Suprapubic skin (tissue), 4 donors: ENCODE results near the gene RAB27B. TPM values are rescaled to one million over a fixed set of nuclear protein-coding genes. Genes with fewer than 3 reads are reported as not detected.

ENCODE experiments used
- DNase-seq, 2 donors: peaks; one replicate each; pipeline ENCODE4 v3.0.0-alpha.2; 2019; ENCODE audit warnings: low spot score in 2 of 2
- H3K27ac ChIP-seq: fragments of 200-600 bp; sonication (generic); one replicate; pipeline ENCODE4 v1.5.1; 2019
- H3K27me3 ChIP-seq: fragments of 200-600 bp; sonication (generic); one replicate; pipeline ENCODE4 v1.5.1; 2019
- H3K36me3 ChIP-seq: fragments of 200-600 bp; sonication (generic); one replicate; pipeline ENCODE4 v1.5.1; 2019
- H3K4me1 ChIP-seq: fragments of 200-600 bp; sonication (generic); one replicate; pipeline ENCODE4 v1.5.1; 2019
- H3K4me3 ChIP-seq: fragments of 200-600 bp; sonication (generic); one replicate; pipeline ENCODE4 v1.5.1; 2019; ENCODE audit warnings: mild to moderate bottlenecking
- H3K9me3 ChIP-seq: fragments of 200-600 bp; sonication (generic); one replicate; pipeline ENCODE4 v1.5.1; 2019
- EP300 ChIP-seq: sonication (generic); formaldehyde crosslinking; IDR thresholded peaks from one replicate; pipeline ENCODE4 v1.6.1; 2017; ENCODE audit warnings: antibody characterized with exemption
- POLR2A ChIP-seq, 2 donors: fragments of 450-650 bp; IDR thresholded peaks; one replicate each; pipeline ENCODE4 v1.6.1; 2017; ENCODE audit warnings: antibody characterized with exemption in 2 of 2, mild to moderate bottlenecking in 2 of 2, moderate library complexity in 2 of 2
- POLR2AphosphoS5 ChIP-seq, 3 donors: sonication (generic); formaldehyde crosslinking; IDR thresholded peaks; one replicate each; pipeline ENCODE4 v1.6.1; 2017; ENCODE audit warnings: antibody characterized with exemption in 3 of 3
- whole genome bisulfite sequencing: methylation state at CpG from one replicate; pipeline ENCODE4 v1.1.5; 2018; 5-methylcytosine and 5-hydroxymethylcytosine counted together
- total RNA-seq, 4 donors: library from RNA; depleted of rRNA; stranded (reverse); fragments of >200 nt; gene quantifications; one replicate each; pipeline ENCODE4 v1.1.0, GENCODE V29; 2016
- TF ChIP-seq, protein P1 (sequence below), 2 donors: fragments of 200-600 bp in 1 of 2; fragments of 450-650 bp in 1 of 2; sonication (generic) in 1 of 2; IDR thresholded peaks; one replicate each; pipeline ENCODE4 v1.5.1; 2016 to 2019; ENCODE audit warnings: antibody characterized with exemption in 2 of 2, mild to moderate bottlenecking in 1 of 2, moderate library complexity in 1 of 2

The RAB27B gene
- total RNA-seq, 4 donors from 2014 or later: 18.0 to 32.8 (median 20.6) TPM

DNA sequence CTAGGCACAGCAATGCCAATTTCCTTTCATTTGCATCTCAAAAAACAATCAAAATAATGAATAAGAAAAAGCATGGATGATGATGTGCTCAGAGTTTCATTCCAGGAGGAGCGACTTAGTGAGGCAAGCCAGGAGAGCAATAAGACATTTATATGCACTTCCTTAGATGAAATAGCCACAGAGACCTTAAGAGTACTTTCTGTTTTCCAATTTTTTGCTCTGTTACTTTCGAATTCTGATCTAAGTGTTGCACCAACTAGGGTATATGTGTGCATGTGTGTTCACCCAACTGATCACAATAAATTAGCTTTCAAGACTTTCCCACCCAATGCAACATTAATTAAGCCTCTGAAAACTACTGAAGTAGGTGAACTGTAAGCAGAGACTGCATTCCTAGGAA, 709 bp downstream of the RAB27B start:
- TF ChIP-seq, protein P1, sequence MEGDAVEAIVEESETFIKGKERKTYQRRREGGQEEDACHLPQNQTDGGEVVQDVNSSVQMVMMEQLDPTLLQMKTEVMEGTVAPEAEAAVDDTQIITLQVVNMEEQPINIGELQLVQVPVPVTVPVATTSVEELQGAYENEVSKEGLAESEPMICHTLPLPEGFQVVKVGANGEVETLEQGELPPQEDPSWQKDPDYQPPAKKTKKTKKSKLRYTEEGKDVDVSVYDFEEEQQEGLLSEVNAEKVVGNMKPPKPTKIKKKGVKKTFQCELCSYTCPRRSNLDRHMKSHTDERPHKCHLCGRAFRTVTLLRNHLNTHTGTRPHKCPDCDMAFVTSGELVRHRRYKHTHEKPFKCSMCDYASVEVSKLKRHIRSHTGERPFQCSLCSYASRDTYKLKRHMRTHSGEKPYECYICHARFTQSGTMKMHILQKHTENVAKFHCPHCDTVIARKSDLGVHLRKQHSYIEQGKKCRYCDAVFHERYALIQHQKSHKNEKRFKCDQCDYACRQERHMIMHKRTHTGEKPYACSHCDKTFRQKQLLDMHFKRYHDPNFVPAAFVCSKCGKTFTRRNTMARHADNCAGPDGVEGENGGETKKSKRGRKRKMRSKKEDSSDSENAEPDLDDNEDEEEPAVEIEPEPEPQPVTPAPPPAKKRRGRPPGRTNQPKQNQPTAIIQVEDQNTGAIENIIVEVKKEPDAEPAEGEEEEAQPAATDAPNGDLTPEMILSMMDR (IDR thresholded peaks at IDR 0.05): no peak
- TF ChIP-seq POLR2A (IDR thresholded peaks at IDR 0.05) (no peak), EP300 (no peak), POLR2AphosphoS5 (IDR thresholded peaks at IDR 0.05) (no peak)
- peaks cover 27% of the 10 kb centered on the region for H3K4me1 ChIP-seq
- H3K36me3 ChIP-seq: no peaks in the 10 kb centered on the region
- H3K9me3 ChIP-seq: no peaks in the 10 kb centered on the region
- H3K4me3 ChIP-seq: peak overlapping the region; percentile 56
- DNase-seq: no peak
- peak overlapping the region; percentile 90 for H3K27ac ChIP-seq
- 23% methylated on average over 2 of the region's 2 CpGs for WGBS
- no peaks in the 10 kb centered on the region for H3K27me3 ChIP-seq

DNA sequence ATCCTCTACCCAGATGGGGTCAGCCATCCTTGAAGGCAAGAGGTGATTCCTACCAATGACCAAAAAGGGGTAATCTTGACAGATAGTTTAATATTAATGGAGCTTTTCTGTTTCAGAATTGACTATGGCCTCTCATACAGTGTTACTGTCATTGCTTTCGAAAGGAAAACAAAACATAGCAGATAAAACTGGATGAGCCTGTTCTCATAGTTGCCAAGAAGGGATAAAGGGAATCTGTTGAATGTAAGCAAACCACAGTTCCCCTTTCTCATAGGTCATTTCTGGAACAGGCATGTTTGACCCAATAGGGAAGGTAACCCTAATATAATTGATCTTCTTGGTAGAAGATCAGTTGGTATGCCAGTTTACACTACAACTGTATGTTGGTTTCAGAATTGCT, 1.6 kb downstream of the RAB27B start:
- Histone ChIP-seq H3K27ac (peak overlapping the region; percentile 90), H3K4me3 (peak overlapping the region; percentile 56), H3K4me1 (peaks cover 27% of the 10 kb centered on the region), H3K36me3 (no peaks in the 10 kb centered on the region), H3K27me3 (no peaks in the 10 kb centered on the region), H3K9me3 (no peaks in the 10 kb centered on the region)
- 45% methylated on average over 1 of the region's 1 CpG for WGBS
- no peak for TF ChIP-seq EP300
- TF ChIP-seq, protein P1 (IDR thresholded peaks at IDR 0.05): no peak
- TF ChIP-seq POLR2AphosphoS5 (IDR thresholded peaks at IDR 0.05): no peak
- no peak for DNase-seq

DNA sequence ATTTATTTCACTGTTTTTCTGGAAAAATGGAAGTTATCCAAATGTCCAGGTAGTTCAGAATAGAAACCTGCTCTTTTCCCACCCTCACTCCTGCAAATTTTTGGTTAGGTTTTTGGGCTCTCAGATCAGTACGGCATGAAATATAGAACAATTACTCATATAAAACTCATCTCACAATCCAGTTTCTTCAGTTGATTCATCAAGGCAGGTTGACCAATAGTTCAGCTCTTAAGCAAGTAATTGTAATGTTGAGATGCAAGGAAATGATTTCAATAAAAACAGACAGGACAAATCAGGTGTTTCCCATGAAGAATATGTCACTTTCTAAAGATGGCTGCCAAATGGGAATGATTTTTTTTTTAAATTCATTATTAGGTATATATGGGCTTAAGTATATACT, 2.0 kb downstream of the RAB27B start:
- H3K27ac ChIP-seq: peak overlapping the region; percentile 90
- no peak for DNase-seq
- no peaks in the 10 kb centered on the region for H3K9me3 ChIP-seq
- no peaks in the 10 kb centered on the region for H3K36me3 ChIP-seq
- peaks cover 27% of the 10 kb centered on the region for H3K4me1 ChIP-seq
- H3K4me3 ChIP-seq: peak overlapping the region; percentile 56
- WGBS: 49% methylated on average over 1 of the region's 1 CpG
- no peaks in the 10 kb centered on the region for H3K27me3 ChIP-seq
- TF ChIP-seq POLR2A (IDR thresholded peaks at IDR 0.05) (no peak), EP300 (no peak), POLR2AphosphoS5 (IDR thresholded peaks at IDR 0.05) (no peak)
- TF ChIP-seq, protein P1 (IDR thresholded peaks at IDR 0.05): no peak

DNA sequence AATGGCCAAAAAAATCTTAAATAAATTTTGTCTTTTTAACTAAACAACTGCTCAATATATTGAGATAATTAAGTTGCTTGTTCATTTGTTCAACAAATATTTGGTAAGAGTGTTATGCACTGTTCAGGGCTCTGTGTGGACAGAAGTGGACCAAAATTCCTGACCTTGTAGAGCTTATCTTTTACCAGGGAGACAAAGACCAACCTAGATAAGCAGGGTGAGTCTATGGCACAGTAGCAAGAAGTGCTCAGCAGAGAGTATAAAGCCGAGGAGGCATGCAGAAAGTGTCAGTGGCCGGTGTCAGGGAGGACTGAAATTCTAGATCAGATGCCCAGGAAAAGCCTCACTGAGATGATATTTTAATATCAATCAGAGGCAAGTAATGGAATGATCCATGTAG, 2.6 kb downstream of the RAB27B start:
- DNase-seq: no peak
- Histone ChIP-seq H3K4me1 (peaks cover 27% of the 10 kb centered on the region), H3K4me3 (no peak overlapping the region), H3K9me3 (no peaks in the 10 kb centered on the region), H3K36me3 (no peaks in the 10 kb centered on the region), H3K27ac (peak overlapping the region; percentile 90), H3K27me3 (no peaks in the 10 kb centered on the region)
- WGBS: 77% methylated on average over 2 of the region's 2 CpGs
- no peak for TF ChIP-seq POLR2AphosphoS5 (IDR thresholded peaks at IDR 0.05)
- TF ChIP-seq EP300: no peak
- TF ChIP-seq, protein P1 (IDR thresholded peaks at IDR 0.05): no peak
- no peak for TF ChIP-seq POLR2A (IDR thresholded peaks at IDR 0.05)

DNA sequence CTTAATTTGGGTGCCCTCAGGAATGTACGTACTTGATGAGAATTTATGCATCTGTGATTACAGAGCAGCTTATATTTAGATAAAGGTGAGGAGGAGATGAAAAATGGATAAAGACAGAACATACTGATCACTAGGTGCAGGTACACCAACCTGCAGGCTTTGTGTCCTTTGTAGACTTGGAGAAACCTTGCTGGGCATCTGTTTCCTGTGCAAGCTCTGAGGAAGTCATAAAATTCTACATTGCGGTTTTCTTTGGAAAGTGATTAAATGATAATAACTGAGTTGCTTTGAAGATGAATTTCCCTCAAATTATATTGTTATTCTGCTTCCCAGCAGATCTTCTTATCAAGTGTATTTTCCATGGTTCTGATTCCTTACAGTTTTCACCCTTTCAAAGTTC, 7.7 kb downstream of the RAB27B start:
- Histone ChIP-seq H3K36me3 (no peaks in the 10 kb centered on the region), H3K27me3 (no peaks in the 10 kb centered on the region), H3K4me3 (no peak overlapping the region), H3K4me1 (peaks cover 4% of the 10 kb centered on the region), H3K9me3 (no peaks in the 10 kb centered on the region), H3K27ac (no peak overlapping the region)
- TF ChIP-seq EP300 (no peak), POLR2A (IDR thresholded peaks at IDR 0.05) (no peak), POLR2AphosphoS5 (IDR thresholded peaks at IDR 0.05) (no peak)
- TF ChIP-seq, protein P1 (IDR thresholded peaks at IDR 0.05): no peak
- no peak for DNase-seq
- whole genome bisulfite sequencing: 73% methylated on average over 2 of the region's 2 CpGs
